ENCODE data around the gene MCM3. TPM values are rescaled to one million over a fixed set of nuclear protein-coding genes. Genes with fewer than 3 reads are reported as not detected.

Gene MCM3
- total RNA-seq, 6 experiments from 2014 or later = 6.6 to 35.9 (median 10.5) TPM

GRCh38 chr6:52233005-52233404 is 51.5 kb downstream of the MCM3 start:
- Histone ChIP-seq H3K36me3 (no peaks in the 10 kb centered on the region), H3K4me3 (no peak overlapping the region), H3K4me1 (peaks cover 0 to 4% (median 0%) of the 10 kb centered on the region in 4 donors), H3K27ac (no peak overlapping the region), H3K9me3 (no peaks in the 10 kb centered on the region), H3K27me3 (no peaks in the 10 kb centered on the region)
- ATAC-seq (no peak), DNase-seq (no peak)
- intact Hi-C loops (cut with DNase I) = no loop called here
- TF ChIP-seq POLR2A (IDR thresholded peaks at IDR 0.05) = no peak
- no peak for TF ChIP-seq CTCF (IDR thresholded peaks at IDR 0.05)
- 57% methylated on average over 4 of the region's 4 CpGs for WGBS (ENCODE audit: insufficient coverage, low coverage, low lambda C conversion rate, missing lambda C conversion rate)

GRCh38 chr6:52231406-52232127 is 53.0 kb downstream of the MCM3 start:
- WGBS (ENCODE audit: insufficient coverage, low coverage, low lambda C conversion rate, missing lambda C conversion rate) = 87% methylated on average over 5 of the region's 8 CpGs

GRCh38 chr6:52230685-52231084 is 53.9 kb downstream of the MCM3 start:
- H3K9me3 ChIP-seq = no peaks in the 10 kb centered on the region
- WGBS (ENCODE audit: insufficient coverage, low coverage, low lambda C conversion rate, missing lambda C conversion rate) = no CpG with 5 or more reads among the region's 1 CpG
- peaks cover 0 to 4% (median 0%) of the 10 kb centered on the region in 4 donors for H3K4me1 ChIP-seq
- no peaks in the 10 kb centered on the region for H3K27me3 ChIP-seq
- ATAC-seq (no peak), DNase-seq (no peak)
- TF ChIP-seq POLR2A (IDR thresholded peaks at IDR 0.05) (no peak), CTCF (IDR thresholded peaks at IDR 0.05) (no peak)
- no peaks in the 10 kb centered on the region for H3K36me3 ChIP-seq
- intact Hi-C loops (cut with DNase I) = no loop called here
- no peak overlapping the region for H3K27ac ChIP-seq
- no peak overlapping the region for H3K4me3 ChIP-seq

More at GRCh38 chr6:52231406-52232127, 53.0 kb downstream of the MCM3 start:
- Histone ChIP-seq H3K9me3 (no peaks in the 10 kb centered on the region), H3K4me3 (no peak overlapping the region), H3K4me1 (peaks cover 0 to 4% (median 0%) of the 10 kb centered on the region in 4 donors), H3K27me3 (no peaks in the 10 kb centered on the region), H3K27ac (no peak overlapping the region), H3K36me3 (no peaks in the 10 kb centered on the region)
- no peak for TF ChIP-seq CTCF (IDR thresholded peaks at IDR 0.05)
- TF ChIP-seq POLR2A (IDR thresholded peaks at IDR 0.05) = no peak
- DNase-seq = no peak
- ATAC-seq = no peak
- intact Hi-C loops (cut with DNase I) = no loop called here

- TF ChIP-seq POLR2A (IDR thresholded peaks at IDR 0.05) (no peak), CTCF (IDR thresholded peaks at IDR 0.05) (no peak)
- no peaks in the 10 kb centered on the region for H3K27me3 ChIP-seq
- no peak overlapping the region for H3K27ac ChIP-seq
- intact Hi-C loops (cut with DNase I) = no loop called here
- no peaks in the 10 kb centered on the region for H3K4me1 ChIP-seq
- WGBS (ENCODE audit: insufficient coverage, low coverage, low lambda C conversion rate, missing lambda C conversion rate) = 60% methylated on average over 1 of the region's 1 CpG
- H3K36me3 ChIP-seq = no peaks in the 10 kb centered on the region
- H3K9me3 ChIP-seq = no peaks in the 10 kb centered on the region
- no peak overlapping the region for H3K4me3 ChIP-seq
- DNase-seq = no peak
- no peak for ATAC-seq
Observed at GRCh38 chr6:52227495-52227894, 57.0 kb downstream of the MCM3 start.
